Thymus (tissue), 11 donors: ENCODE measurements around the gene LSM3. TPM values are rescaled to one million over a fixed set of nuclear protein-coding genes. Genes with fewer than 3 reads are reported as not detected.

Source experiments
- DNase-seq, 9 donors: peaks; one replicate each; pipeline ENCODE4 v3.0.0-alpha.2; 2013; ENCODE audit warnings: low spot score in 9 of 9, low read depth in 6 of 9, missing footprints in 1 of 9
- H3K27ac ChIP-seq, 2 donors: one replicate each; pipeline ENCODE4 v1.5.1; 2013; ENCODE audit warnings: control low read depth in 1 of 2, low read depth in 1 of 2, low read length in 1 of 2, mild to moderate bottlenecking in 1 of 2, moderate library complexity in 1 of 2
- H3K27me3 ChIP-seq, 2 donors: one replicate each; pipeline ENCODE4 v1.5.1; 2013; ENCODE audit warnings: low read length in 1 of 2; ENCODE audit not compliant: control insufficient read depth in 2 of 2, insufficient read depth in 1 of 2
- H3K36me3 ChIP-seq, 2 donors: one replicate each; pipeline ENCODE4 v1.5.1; 2013; ENCODE audit warnings: low read length in 1 of 2, mild to moderate bottlenecking in 1 of 2, moderate library complexity in 1 of 2; ENCODE audit not compliant: control insufficient read depth in 2 of 2, insufficient read depth in 2 of 2
- H3K4me1 ChIP-seq, 2 donors: one replicate each; pipeline ENCODE4 v1.5.1; 2013; ENCODE audit warnings: low read length in 2 of 2; ENCODE audit not compliant: control insufficient read depth in 2 of 2, insufficient read depth in 2 of 2
- H3K4me3 ChIP-seq, 2 donors: one replicate each; pipeline ENCODE4 v1.5.1; 2013; ENCODE audit warnings: low read length in 2 of 2, control low read depth in 1 of 2, mild to moderate bottlenecking in 1 of 2
- H3K9me3 ChIP-seq, 2 donors: one replicate each; pipeline ENCODE4 v1.5.1; 2013; ENCODE audit warnings: low read length in 1 of 2, mild to moderate bottlenecking in 1 of 2; ENCODE audit not compliant: control insufficient read depth in 2 of 2, insufficient read depth in 1 of 2
- WGBS: extraction: QIAGEN DNeasy Blood & Tissue Kit; methylation state at CpG from one replicate; pipeline ENCODE4 v1.1.7; 2013; 5-methylcytosine and 5-hydroxymethylcytosine counted together
- polyA plus RNA-seq: library from polyadenylated mRNA; stranded (reverse); fragments of 200-250 nt; gene quantifications from one replicate; pipeline ENCODE4 v1.2.3, GENCODE V29; 2013
- total RNA-seq: library from RNA; stranded (reverse); fragments of 120-200 nt; gene quantifications from one replicate; pipeline ENCODE4 v1.2.4, GENCODE V29; 2013
- donor health status: healthy.

LSM3 gene
- total and polyA plus RNA-seq, 2 donors = 18.3 to 20.9 TPM

DNA sequence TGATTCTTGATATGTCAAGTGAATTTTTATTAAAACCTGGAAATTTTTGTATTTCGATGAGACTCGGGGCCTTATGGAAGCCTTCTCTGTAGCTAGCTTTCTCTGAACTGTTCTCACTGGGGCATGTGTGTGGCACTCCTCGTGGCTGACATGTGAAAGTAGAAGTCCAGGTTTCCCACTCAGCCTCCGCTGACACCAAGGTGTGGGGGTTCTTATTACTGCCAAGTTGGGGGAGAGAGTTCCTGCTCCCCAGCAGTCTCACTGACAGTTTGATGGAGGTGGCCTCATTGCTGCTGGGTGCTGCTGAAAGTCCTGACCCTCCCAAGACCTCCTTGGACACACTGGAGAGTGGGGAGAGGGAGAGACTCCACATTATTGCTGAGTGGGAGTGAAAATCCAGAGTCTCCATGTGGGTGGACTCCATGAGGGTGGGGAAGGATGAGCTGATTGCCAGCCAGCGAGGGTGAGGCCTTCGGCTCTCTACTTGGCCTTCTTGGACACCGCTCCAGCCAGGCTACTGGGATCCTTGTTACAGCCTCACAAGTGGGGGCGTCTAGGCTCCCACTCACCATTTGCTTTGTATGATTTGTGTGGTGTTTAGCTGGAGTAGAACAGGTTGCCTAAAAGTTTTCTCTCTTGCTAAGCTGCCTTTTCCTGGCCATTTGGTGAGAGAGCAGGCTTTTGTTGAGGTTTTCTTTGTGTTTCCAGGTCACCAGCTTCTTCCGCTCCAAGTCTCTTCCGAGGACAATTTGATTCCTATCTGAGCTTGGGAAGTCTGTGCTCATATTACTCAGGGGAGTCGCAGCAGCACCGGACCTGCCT is 64.1 kb downstream of the LSM3 start:
- Histone ChIP-seq H3K27ac (no peak overlapping the region), H3K9me3 (no peaks in the 10 kb centered on the region), H3K27me3 (no peaks in the 10 kb centered on the region), H3K36me3 (no peaks in the 10 kb centered on the region), H3K4me1 (peaks cover 0 to 10% of the 10 kb centered on the region in 2 donors), H3K4me3 (no peak overlapping the region)
- 95% methylated on average over 12 of the region's 12 CpGs for WGBS
- DNase-seq = no peak

DNA sequence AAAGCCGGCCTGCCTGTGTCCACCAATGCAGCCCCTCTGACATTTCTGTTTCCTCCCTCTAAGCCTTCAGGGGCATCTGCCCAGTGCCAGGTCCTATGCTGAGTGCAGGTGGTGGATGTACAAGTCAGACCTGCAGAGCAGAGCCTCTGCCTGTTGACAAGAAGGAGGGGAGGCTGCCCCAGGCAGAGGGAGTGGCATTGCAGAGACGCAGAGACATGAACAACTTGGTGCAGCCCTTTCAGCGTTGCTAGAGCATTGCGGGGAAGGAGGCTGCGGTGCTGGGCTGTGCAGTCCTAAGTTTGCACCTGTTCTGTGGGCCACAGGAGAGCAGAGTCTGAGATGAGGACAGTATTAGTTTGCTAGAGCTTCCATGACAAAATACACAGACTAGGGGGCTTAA is 65.2 kb downstream of the LSM3 start:
- DNase-seq = peak in 1 of 9 donors; percentile 21
- H3K36me3 ChIP-seq = no peaks in the 10 kb centered on the region
- no peaks in the 10 kb centered on the region for H3K9me3 ChIP-seq
- H3K27ac ChIP-seq = peak overlapping the region in 1 of 2 donors; percentile 30
- WGBS = 91% methylated on average over 5 of the region's 5 CpGs
- H3K4me1 ChIP-seq = peaks cover 0 to 10% of the 10 kb centered on the region in 2 donors
- no peak overlapping the region for H3K4me3 ChIP-seq
- H3K27me3 ChIP-seq = no peaks in the 10 kb centered on the region

- H3K4me1 ChIP-seq = peaks cover 0 to 10% of the 10 kb centered on the region in 2 donors
- H3K4me3 ChIP-seq = no peak overlapping the region
- no peaks in the 10 kb centered on the region for H3K27me3 ChIP-seq
- H3K27ac ChIP-seq = peak overlapping the region in 1 of 2 donors; percentile 40
- no peaks in the 10 kb centered on the region for H3K36me3 ChIP-seq
- no peak for DNase-seq
- H3K9me3 ChIP-seq = no peaks in the 10 kb centered on the region
- 95% methylated on average over 9 of the region's 9 CpGs for WGBS
These were observed 66.1 kb downstream of the LSM3 start for GRCh38 chr3:14244521-14245247.

- no peak overlapping the region for H3K4me3 ChIP-seq
- peak overlapping the region in 1 of 2 donors; percentile 40 for H3K27ac ChIP-seq
- no peaks in the 10 kb centered on the region for H3K9me3 ChIP-seq
- WGBS = 96% methylated on average over 6 of the region's 6 CpGs
- H3K27me3 ChIP-seq = no peaks in the 10 kb centered on the region
- DNase-seq = no peak
- no peaks in the 10 kb centered on the region for H3K36me3 ChIP-seq
- peaks cover 0 to 10% of the 10 kb centered on the region in 2 donors for H3K4me1 ChIP-seq
These were observed 66.6 kb downstream of the LSM3 start for GRCh38 chr3:14245248-14245639.

GRCh38 chr3:14245822-14246221 is 67.2 kb downstream of the LSM3 start:
- Histone ChIP-seq H3K4me1 (peaks cover 0 to 10% of the 10 kb centered on the region in 2 donors), H3K9me3 (no peaks in the 10 kb centered on the region), H3K36me3 (no peaks in the 10 kb centered on the region), H3K27ac (no peak overlapping the region), H3K27me3 (no peaks in the 10 kb centered on the region), H3K4me3 (no peak overlapping the region)
- WGBS = 91% methylated on average over 3 of the region's 3 CpGs
- DNase-seq = no peak

GRCh38 chr3:14246414-14246813 is 67.8 kb downstream of the LSM3 start:
- DNase-seq = no peak

GRCh38 chr3:14248477-14248848 is 69.8 kb downstream of the LSM3 start:
- Histone ChIP-seq H3K4me3 (no peak overlapping the region), H3K27me3 (no peaks in the 10 kb centered on the region), H3K4me1 (peaks cover 0 to 10% of the 10 kb centered on the region in 2 donors), H3K36me3 (no peaks in the 10 kb centered on the region), H3K9me3 (no peaks in the 10 kb centered on the region), H3K27ac (no peak overlapping the region)
- 93% methylated on average over 3 of the region's 3 CpGs for WGBS
- no peak for DNase-seq

More at GRCh38 chr3:14246414-14246813, 67.8 kb downstream of the LSM3 start:
- no peak overlapping the region for H3K27ac ChIP-seq
- H3K27me3 ChIP-seq = no peaks in the 10 kb centered on the region
- 96% methylated on average over 5 of the region's 5 CpGs for WGBS
- no peaks in the 10 kb centered on the region for H3K36me3 ChIP-seq
- peaks cover 0 to 10% of the 10 kb centered on the region in 2 donors for H3K4me1 ChIP-seq
- no peaks in the 10 kb centered on the region for H3K9me3 ChIP-seq
- no peak overlapping the region for H3K4me3 ChIP-seq

- Histone ChIP-seq H3K27ac (no peak overlapping the region), H3K36me3 (no peaks in the 10 kb centered on the region)
- 92% methylated on average over 5 of the region's 5 CpGs for whole genome bisulfite sequencing
These were observed 70.4 kb downstream of the LSM3 start for GRCh38 chr3:14248849-14249523.

More at GRCh38 chr3:14248849-14249523, 70.4 kb downstream of the LSM3 start:
- H3K27me3 ChIP-seq = no peaks in the 10 kb centered on the region
- H3K9me3 ChIP-seq = no peaks in the 10 kb centered on the region
- no peak for DNase-seq
- peaks cover 0 to 6% of the 10 kb centered on the region in 2 donors for H3K4me1 ChIP-seq
- H3K4me3 ChIP-seq = no peak overlapping the region
